GM21360 (cell line): ENCODE measurements around the gene LRRC43.

ENCODE experiments used
- ATAC-seq: cut with Tn5 transposase; IDR thresholded peaks from one replicate; pipeline ENCODE4 v1.9.1; 2021; ENCODE audit warnings: mild to moderate bottlenecking, moderate library complexity; ENCODE audit not compliant: unreplicated experiment

LRRC43 gene

GRCh38 chr12:122182887-122183587 is at the start of gene LRRC43:
Gene LRRC43 (plus strand): TSS chr12:122183123. CDS start chr12:122183145, 22 bp downstream.
- ATAC-seq = no peak

GRCh38 chr12:122133192-122133950 is 49.6 kb upstream of the LRRC43 start:
- ATAC-seq = no peak

- no peak for ATAC-seq
These were observed 47.4 kb upstream of the LRRC43 start for GRCh38 chr12:122135437-122136031.

GRCh38 chr12:122137229-122137628 is 45.7 kb upstream of the LRRC43 start:
- no peak for ATAC-seq

GRCh38 chr12:122137681-122138080 is 45.2 kb upstream of the LRRC43 start:
- ATAC-seq = no peak

- no peak for ATAC-seq
These were observed 44.7 kb upstream of the LRRC43 start for GRCh38 chr12:122138181-122138580.

- ATAC-seq = no peak
These were observed 44.3 kb upstream of the LRRC43 start for GRCh38 chr12:122138616-122139015.

- no peak for ATAC-seq
These were observed 43.7 kb upstream of the LRRC43 start for GRCh38 chr12:122139266-122139665.

- ATAC-seq = no peak
These were observed 43.0 kb upstream of the LRRC43 start for GRCh38 chr12:122139941-122140340.

- ATAC-seq = no peak
These were observed 42.3 kb upstream of the LRRC43 start for GRCh38 chr12:122140467-122141257.

- ATAC-seq = no peak
These were observed 40.8 kb upstream of the LRRC43 start for GRCh38 chr12:122141911-122142725.

- ATAC-seq = no peak
These were observed 40.1 kb upstream of the LRRC43 start for GRCh38 chr12:122142857-122143256.

- no peak for ATAC-seq
These were observed 38.0 kb upstream of the LRRC43 start for GRCh38 chr12:122144885-122145284.

- no peak for ATAC-seq
These were observed 37.2 kb upstream of the LRRC43 start for GRCh38 chr12:122145505-122146330.

GRCh38 chr12:122147514-122148290 is 35.2 kb upstream of the LRRC43 start:
- ATAC-seq = no peak

GRCh38 chr12:122148657-122149056 is 34.3 kb upstream of the LRRC43 start:
- no peak for ATAC-seq

- no peak for ATAC-seq
These were observed 32.7 kb upstream of the LRRC43 start for GRCh38 chr12:122150127-122150681.

- no peak for ATAC-seq
These were observed 30.2 kb upstream of the LRRC43 start for GRCh38 chr12:122152754-122153153.
